Right atrium auricular region (tissue), 2 donors: ENCODE measurements around the gene CASTOR1. TPM values are rescaled to one million over a fixed set of nuclear protein-coding genes. Genes with fewer than 3 reads are reported as not detected.

Experiments
- DNase-seq: peaks from one replicate; pipeline ENCODE4 v3.0.0-alpha.2; 2019; ENCODE audit warnings: low spot score
- H3K27ac ChIP-seq, 2 donors: fragments of 200-600 bp; sonication (generic); 1 replicate in 1 of 2; 2 replicates in 1 of 2; pipeline ENCODE4 v1.5.1; 2016 to 2019
- H3K27me3 ChIP-seq, 2 donors: fragments of 200-600 bp; sonication (generic); one replicate each; pipeline versions ENCODE4 v1.5.1 to v1.6.0; 2017 to 2019
- H3K36me3 ChIP-seq: fragments of 200-600 bp; sonication (generic); one replicate; pipeline ENCODE4 v1.5.1; 2016
- H3K4me1 ChIP-seq, 2 donors: fragments of 200-600 bp; sonication (generic); one replicate each; pipeline versions ENCODE4 v1.5.1 to v1.6.0; 2017 to 2019
- H3K4me3 ChIP-seq, 2 donors: fragments of 200-600 bp; sonication (generic); 1 replicate in 1 of 2; 2 replicates in 1 of 2; pipeline ENCODE4 v1.5.1; 2017 to 2019; ENCODE audit warnings: mild to moderate bottlenecking in 1 of 2, moderate library complexity in 1 of 2
- H3K9me3 ChIP-seq, 2 donors: fragments of 200-600 bp; sonication (generic); one replicate each; pipeline ENCODE4 v1.5.1; 2019
- total RNA-seq, 2 donors: library from RNA; depleted of rRNA; stranded (reverse); fragments of >200 nt; gene quantifications; one replicate each; pipeline ENCODE4 v1.1.0, GENCODE V29; 2016
- TF ChIP-seq, protein P1 (sequence below), 2 donors: fragments of 200-600 bp; sonication (generic); IDR thresholded peaks; one replicate each; pipeline ENCODE4 v1.5.1; 2019; ENCODE audit warnings: antibody characterized with exemption in 2 of 2

The CASTOR1 gene
- total RNA-seq, 2 donors from 2014 or later, result 8.1 to 12.5 TPM

DNA sequence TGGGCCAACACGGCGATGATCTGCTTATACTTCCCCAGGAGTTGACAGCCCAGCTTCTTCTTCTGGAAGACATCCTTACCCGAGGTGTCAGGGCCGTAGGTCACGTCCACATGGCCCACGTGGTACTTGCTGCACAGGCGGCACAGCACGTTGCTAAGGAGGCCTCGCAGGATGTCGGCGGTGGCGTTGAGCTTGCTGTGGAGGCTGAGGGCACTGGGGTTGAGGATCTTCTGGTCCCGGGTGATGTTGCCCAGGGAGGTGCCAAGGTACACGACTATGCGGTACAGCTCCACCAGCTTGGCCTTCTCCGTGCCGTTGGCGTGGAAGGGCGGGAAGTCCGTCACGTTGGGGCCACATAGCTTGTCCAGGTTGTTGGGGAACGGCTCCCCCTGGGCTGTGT lies 45.6 kb downstream of the CASTOR1 start:
- DNase-seq, result no peak
- H3K27me3 ChIP-seq, result peaks cover 0 to 4% of the 10 kb centered on the region in 2 donors
- TF ChIP-seq, protein P1, sequence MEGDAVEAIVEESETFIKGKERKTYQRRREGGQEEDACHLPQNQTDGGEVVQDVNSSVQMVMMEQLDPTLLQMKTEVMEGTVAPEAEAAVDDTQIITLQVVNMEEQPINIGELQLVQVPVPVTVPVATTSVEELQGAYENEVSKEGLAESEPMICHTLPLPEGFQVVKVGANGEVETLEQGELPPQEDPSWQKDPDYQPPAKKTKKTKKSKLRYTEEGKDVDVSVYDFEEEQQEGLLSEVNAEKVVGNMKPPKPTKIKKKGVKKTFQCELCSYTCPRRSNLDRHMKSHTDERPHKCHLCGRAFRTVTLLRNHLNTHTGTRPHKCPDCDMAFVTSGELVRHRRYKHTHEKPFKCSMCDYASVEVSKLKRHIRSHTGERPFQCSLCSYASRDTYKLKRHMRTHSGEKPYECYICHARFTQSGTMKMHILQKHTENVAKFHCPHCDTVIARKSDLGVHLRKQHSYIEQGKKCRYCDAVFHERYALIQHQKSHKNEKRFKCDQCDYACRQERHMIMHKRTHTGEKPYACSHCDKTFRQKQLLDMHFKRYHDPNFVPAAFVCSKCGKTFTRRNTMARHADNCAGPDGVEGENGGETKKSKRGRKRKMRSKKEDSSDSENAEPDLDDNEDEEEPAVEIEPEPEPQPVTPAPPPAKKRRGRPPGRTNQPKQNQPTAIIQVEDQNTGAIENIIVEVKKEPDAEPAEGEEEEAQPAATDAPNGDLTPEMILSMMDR (IDR thresholded peaks at IDR 0.05), result no peak
- no peak overlapping the region for H3K4me3 ChIP-seq
- no peaks in the 10 kb centered on the region for H3K36me3 ChIP-seq
- no peak overlapping the region for H3K27ac ChIP-seq
- peaks cover 0 to 21% of the 10 kb centered on the region in 2 donors for H3K4me1 ChIP-seq
- no peaks in the 10 kb centered on the region for H3K9me3 ChIP-seq

DNA sequence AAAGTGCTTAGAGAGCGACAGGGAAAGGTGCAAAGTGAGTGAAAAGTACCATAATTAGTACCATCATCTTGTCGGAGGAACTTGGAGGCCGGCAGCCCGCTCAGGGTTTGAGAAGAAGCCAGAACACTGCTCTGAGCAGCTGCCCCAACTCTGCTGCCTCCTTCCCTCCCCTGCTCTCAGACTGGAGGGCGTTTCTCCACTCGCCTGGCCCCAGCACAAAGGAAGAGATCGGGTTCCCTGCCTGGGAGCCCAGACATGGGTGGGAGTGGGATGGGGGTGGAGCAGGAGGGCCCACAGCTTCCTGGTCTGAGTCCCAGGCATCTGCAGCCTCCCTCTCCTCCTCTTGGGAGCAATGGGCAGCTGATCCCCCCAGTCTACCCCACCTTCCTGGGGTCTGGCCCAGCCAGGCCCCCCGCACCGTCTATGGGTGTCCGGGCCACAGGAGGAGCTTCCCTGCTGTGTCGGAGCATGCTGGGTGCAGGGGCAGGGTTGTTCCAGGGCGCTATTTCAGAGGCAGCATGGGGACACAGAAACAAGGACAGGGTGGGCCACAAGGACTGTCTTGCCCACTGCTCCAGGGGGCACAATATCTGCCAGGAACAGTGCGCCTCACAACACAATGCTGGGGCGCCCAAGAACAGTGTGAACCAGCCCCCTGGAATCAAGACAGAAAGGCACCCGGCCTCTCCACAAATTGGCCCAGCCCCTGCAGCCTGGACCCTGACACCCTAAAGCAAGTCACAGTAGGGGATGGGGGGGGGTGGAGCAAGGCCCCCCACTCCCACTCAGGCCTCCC lies 47.5 kb downstream of the CASTOR1 start:
- TF ChIP-seq, protein P1 (IDR thresholded peaks at IDR 0.05), result no peak
- DNase-seq, result no peak
- no peaks in the 10 kb centered on the region for H3K36me3 ChIP-seq
- no peak overlapping the region for H3K4me3 ChIP-seq
- no peak overlapping the region for H3K27ac ChIP-seq
- peaks cover 0 to 17% of the 10 kb centered on the region in 2 donors for H3K4me1 ChIP-seq
- H3K9me3 ChIP-seq, result no peaks in the 10 kb centered on the region
- no peaks in the 10 kb centered on the region for H3K27me3 ChIP-seq

DNA sequence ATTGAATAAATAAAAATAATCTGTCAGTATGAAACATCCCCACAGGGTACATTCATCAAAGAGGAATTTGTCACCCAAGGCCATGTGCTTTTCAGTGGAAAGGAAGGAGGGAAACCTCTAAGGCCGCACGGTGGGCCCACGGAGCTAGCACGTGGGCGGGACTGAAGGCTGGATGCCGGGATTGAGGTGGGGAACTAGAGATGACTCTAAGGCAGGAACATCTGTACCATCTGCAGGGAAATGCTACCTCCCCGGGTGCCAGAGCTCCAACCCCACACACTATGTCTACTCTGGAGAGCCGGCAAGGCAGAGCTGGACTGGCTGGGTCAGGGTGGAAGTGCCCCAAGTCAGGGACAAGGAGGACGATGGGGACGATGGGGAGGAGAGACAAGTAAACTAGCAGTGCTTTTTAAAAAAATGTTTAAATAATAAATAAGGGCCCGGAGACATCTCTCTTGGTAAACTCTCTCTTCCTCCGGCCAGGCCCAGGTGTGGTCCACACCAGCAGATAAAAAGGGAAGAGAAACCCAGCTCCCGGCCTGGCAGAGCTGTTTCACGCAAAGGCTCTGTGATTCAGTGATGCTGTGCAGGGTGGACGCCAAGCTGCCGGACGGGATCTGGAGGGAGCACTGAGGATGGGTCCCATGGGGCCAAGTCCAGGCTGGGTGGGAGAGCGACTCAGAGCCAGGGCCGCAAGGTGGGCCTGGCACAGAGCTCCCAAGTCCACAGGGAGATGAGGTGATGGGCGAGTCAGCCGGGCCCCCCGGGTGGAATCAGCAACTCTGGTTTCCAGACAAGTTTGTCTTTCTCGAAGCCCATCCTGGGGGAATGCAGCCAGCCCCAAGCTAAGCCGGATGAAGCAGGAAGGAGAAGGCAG lies 48.5 kb downstream of the CASTOR1 start:
- TF ChIP-seq, protein P1 (IDR thresholded peaks at IDR 0.05), result no peak
- H3K27me3 ChIP-seq, result no peaks in the 10 kb centered on the region
- H3K27ac ChIP-seq, result no peak overlapping the region

DNA sequence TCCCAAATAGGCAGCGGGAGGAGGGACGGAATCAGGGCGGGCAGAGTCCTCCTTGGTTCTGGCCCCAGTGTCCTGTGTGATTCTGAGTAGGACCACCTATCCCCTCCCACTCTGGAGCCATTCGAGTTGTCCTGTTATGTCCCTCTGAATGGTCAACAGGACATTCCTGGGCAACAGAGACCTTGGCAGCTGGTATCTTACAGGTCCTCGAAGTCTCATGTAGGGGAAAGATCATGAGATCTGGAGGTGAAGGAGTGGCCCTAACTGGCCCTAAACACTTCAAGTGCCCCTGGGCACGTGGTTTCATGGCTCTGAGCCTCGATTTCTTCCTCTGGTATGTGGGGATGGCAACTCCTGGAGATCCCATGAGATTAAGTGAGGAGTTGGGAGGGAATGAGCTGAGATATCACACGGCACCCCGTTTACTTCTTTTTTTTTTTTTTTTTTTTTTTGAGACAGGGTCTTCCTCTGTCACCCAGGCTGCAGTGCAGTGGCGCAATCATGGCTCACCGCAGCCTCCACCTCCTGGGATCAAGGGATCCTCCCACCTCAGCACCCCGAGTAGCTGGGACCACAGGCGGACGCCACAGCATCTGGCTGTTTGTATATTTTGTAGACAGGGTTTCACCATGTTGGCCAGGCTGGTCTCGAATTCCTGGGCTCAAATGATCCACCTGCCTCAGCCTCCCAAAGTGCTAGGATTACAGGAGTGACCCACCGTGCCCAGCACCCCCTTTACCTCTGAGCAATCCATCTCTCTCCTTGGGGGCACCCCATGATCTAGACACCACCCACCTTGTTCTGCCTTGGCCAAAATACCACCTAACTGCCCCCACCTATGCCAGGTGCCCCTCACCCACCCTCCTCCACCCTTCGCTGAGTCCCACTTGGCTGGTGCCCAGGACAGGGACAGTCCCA lies 49.6 kb downstream of the CASTOR1 start:
- no peaks in the 10 kb centered on the region for H3K27me3 ChIP-seq
- H3K27ac ChIP-seq, result no peak overlapping the region
- H3K4me3 ChIP-seq, result no peak overlapping the region
- peaks cover 0 to 3% of the 10 kb centered on the region in 2 donors for H3K4me1 ChIP-seq
- TF ChIP-seq, protein P1 (IDR thresholded peaks at IDR 0.05), result no peak
- H3K36me3 ChIP-seq, result no peaks in the 10 kb centered on the region
- DNase-seq, result no peak
- no peaks in the 10 kb centered on the region for H3K9me3 ChIP-seq

More for the DNA sequence above, 48.5 kb downstream of the CASTOR1 start:
- H3K36me3 ChIP-seq, result no peaks in the 10 kb centered on the region
- no peaks in the 10 kb centered on the region for H3K9me3 ChIP-seq
- H3K4me1 ChIP-seq, result peaks cover 0 to 7% of the 10 kb centered on the region in 2 donors
- H3K4me3 ChIP-seq, result no peak overlapping the region
- no peak for DNase-seq
